Stimulated activated CD4-positive, alpha-beta T cell treated with anti-CD3 and anti-CD28 coated beads, Interleukin-1b, Interleukin-23, amount 100 ng/mL, for 4 hours (primary cell): ENCODE measurements around the gene WDR53.
A peak's percentile ranks its signal among the peaks of the same experiment; 100 is the strongest.
"Not testable (repeated sequence)": the region's sequence is repeated elsewhere in the genome, so short reads cannot be mapped to it uniquely, and the experiment has no call there.

Experiments used
- DNase-seq, 2 donors: peaks; one replicate each; pipeline ENCODE4 v3.0.0-alpha.2; 2020; ENCODE audit warnings: low read depth in 2 of 2

Gene WDR53

GRCh38 chr3:196558476-196558875, 9.9 kb downstream of the WDR53 start:
- no peak for DNase-seq

GRCh38 chr3:196557236-196557635, 11.1 kb downstream of the WDR53 start:
- DNase-seq: no peak

DNA sequence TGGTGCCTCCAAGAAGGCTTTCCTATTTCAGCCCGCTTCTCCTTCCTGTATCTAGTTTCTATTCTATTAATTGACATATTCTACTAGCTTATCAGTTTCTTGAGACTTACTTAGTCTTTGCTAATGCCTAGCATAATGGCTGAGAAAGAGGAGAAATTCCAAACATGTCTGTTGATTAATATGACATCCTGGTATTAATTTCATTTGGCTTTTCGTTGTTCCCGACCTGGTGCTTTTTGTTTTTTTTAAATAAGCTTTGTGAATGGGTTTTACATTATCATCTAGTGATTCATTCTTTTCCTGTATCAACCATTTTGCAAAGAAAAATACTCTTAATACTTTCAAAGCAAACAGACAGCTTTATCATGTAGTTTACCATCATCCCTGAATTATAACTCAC, 13.1 kb downstream of the WDR53 start:
- no peak for DNase-seq

DNA sequence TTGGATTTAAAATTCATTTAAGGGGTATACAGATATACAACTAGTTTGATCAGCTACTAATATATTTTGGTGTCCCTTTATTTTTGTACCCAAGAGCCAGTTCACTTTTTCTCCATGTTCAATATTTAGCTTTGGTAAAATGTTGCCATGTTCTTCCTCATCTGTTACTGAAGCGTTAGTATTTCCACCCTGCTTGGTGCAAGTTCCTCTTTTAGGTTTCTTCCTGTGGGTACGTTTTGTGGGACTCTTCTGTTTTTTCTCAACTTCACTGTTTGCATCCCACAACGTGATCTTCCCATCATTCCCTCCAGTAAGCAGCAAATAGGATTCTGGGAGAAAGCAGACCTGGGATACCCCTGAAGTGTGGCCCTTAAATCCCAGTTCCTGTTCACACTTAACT, 14.1 kb downstream of the WDR53 start:
- no peak for DNase-seq

- no peak for DNase-seq
Measured at GRCh38 chr3:196553551-196553950, 14.8 kb downstream of the WDR53 start.

DNA sequence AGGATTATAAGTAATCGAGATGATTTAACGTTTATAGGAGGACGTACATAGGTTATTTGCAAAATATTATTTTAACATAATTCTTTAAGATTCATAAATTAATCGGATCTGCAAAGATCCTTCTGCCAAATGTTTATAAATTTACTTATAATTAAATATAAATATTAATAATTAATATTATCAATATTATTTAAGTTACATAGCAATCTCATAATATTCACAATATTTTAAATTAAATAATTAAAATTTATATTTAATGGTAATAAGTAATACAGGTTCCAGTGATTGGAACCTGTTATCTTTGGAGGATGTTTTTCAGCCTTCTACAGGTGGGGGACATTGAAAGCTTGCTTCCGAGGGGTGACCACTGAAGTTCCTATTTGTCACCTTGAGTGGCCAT, 16.1 kb downstream of the WDR53 start:
- no peak for DNase-seq

DNA sequence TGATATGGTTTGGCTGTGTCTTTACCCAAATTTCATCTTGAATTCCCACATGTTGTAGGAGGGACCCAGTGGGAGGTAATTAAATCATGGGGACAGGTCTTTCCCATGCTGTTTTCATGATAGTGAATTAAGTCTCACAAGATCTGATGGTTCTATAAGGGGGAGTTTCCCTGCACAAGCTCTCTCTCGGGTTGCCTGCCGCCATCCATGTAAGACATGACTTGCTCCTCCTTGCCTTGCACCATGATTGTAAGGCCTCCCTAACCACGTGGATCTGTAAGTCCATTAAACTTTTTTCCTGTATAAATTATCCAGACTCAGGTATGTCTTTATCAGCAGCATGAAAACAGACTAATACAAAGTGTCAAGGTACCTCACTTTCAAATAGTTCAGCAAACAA, 18.2 kb downstream of the WDR53 start:
- not testable (repeated sequence) for DNase-seq

GRCh38 chr3:196549312-196549711, 19.0 kb downstream of the WDR53 start:
- DNase-seq: not testable (repeated sequence)

DNA sequence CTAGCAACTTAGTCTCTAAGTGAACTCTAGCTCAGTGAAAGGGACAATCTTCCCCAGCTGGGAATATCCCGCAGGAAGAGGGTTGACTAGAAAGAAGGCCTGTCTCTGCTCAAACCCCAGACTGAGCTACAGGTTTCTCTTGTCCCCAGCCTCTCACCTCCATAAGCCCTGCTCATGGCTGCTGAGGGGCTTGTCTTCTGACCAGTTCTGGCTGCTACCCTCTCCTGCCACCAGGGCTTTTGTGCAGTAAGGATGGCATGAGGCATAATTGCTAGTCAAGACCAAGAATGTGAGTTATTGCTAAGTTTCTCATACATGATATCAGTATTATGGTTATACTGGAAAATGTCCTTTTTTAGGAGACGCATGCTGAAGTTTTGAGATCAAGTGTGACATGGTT, 21.3 kb downstream of the WDR53 start:
- no peak for DNase-seq

GRCh38 chr3:196546537-196546936, 21.8 kb downstream of the WDR53 start:
- DNase-seq: no peak

DNA sequence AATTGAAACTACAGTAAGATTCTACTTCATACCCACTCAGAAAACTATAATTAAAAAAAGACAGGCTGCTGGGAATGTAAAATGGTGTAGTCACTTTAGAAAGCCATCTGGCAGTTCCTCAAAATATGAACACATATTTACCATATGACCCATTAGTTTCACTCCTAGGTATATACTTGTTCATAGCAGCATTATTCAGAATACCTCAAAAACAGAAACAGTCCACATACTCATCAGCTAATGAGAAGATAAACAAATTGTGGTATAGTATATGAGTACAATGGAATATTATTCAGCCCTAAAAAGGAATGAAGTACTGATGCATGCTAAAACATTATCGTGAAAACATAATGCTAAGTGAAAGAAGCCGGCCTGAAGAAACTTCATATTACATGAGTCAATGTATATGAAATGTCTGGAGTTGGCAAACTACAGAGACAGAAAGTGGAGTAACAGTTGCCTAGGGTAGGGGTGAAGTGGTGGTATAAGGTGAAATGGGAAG, 23.8 kb downstream of the WDR53 start:
- no peak for DNase-seq

DNA sequence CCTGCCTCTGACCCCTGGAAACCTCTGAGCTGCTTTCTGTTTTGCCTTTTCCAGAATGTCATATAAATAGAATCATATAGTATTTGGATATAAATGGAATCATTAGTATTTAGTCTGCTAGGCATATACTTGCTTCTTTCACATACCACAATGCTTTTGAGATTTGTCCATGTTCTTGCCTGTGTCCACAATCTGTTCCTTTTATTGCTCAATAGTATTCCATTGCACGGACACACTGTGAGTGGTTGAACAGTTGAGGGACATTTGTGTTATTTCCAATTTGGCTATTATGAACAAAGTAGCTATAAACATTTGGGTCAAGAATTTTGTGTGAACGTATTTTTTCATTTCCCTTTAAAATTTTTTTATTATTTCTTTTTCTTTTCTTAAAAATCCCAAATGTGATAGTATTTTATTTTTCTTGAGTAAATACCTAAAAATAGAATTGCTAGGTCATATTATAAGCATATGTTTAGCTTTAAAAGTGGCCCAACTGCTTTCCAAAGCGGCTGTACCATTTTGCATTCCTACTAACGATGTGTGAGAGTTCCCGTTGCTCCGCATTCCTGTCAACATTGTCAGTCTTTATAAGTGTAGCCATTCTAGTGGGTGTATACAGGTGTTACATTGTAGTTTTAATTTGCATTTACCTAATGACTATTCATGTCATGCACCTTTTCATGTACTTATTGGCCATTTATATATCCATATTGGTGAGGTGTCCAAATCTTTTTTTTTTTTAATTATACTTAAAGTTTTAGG, 26.5 kb downstream of the WDR53 start:
- DNase-seq: no peak

DNA sequence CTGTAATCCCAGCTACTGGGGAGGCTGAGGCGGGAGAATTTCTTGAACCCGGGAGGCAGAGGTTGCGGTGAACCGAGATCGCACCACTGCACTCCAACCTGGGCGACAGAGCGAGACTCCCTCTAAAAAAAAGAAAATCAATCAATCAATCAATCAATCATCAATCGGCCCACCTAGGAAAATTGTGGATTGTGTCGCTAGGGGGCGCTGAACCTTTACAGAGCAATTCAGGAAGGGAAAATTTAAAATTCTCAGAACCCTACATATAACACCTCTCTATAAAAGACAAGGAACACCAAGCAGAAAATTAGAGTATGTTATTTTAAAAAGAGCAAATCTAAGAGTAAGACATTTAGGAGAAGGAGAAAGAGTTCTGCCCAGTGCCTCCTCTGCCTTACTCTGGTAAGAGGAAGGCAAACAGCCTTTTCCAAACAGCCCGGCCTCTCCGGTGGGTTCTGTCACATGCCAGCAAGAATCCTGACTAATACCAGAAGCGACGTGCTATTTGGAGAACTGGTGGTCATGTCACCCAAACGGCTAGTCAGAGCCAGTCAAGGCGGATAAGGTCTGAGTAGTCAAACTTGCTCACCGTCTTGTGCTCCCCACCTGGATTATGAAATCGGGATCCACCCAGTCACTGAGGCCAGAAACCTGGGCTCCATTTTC, 30.9 kb downstream of the WDR53 start:
- DNase-seq: peak; percentile 61 to 69

DNA sequence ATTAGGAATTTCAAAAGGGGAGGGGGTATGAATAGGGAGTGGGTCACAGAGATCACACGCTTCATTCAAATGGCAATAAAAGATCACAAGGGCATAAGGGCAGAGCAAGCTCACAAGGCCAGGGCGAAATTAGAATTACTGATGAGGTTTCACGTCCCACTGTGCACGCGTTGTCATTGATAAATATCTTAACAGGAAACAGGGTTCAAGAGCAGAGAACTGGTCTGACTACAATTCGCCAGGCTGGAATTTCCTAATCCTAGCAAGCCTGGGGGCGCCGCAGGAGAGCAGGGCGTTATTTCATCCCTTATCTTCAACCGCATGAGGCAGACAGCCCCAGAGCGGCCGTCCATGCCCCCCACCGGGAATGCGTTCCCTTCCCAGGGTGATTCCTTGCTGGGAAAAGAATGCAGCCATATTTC, 35.1 kb downstream of the WDR53 start:
- no peak for DNase-seq

- DNase-seq: no peak
Measured at GRCh38 chr3:196531418-196531817, 36.9 kb downstream of the WDR53 start.

GRCh38 chr3:196528639-196529233, 39.6 kb downstream of the WDR53 start:
- DNase-seq: peak; percentile 69 to 90

- DNase-seq: no peak
Measured at GRCh38 chr3:196525141-196525540, 43.2 kb downstream of the WDR53 start.

GRCh38 chr3:196524527-196524926, 43.8 kb downstream of the WDR53 start:
- no peak for DNase-seq

DNA sequence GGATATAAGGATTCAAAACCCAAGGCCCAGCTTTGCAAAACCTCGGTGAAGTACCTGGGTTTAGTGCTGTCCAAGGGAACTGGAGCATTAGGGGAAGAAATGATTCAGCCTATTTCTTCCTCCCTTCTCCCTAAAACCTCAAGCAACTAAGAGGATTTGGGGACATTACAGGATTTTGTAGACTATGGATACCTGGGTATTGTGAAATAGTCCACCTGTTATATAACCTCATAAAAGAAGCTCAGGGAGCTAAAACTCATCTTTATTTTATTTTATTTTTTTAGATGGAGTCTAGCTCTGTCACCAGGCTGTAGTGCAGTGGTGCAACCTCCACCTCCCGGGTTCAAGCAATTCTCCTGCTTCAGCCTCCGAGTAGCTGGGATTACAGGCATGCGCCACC, 44.5 kb downstream of the WDR53 start:
- DNase-seq: no peak

DNA sequence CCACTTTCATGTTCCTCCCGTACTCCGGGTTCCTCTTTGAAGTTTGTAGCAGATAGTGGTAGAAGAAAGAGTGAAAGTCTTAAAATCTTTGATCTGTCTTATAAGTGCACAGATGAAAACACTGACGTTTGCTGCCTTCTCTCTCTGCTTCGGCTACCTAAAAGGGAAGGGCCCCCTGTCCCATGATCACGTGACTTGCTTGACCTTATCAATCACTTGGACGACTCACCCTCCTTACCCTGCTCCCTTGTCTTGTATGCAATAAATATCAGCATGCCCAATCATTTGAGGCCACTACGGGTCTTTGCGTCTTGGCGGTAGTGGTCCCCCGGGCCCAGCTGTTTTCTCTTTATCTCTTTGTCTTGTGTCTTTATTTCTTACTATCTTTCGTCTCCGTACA, 47.1 kb downstream of the WDR53 start:
- not testable (repeated sequence) for DNase-seq

DNA sequence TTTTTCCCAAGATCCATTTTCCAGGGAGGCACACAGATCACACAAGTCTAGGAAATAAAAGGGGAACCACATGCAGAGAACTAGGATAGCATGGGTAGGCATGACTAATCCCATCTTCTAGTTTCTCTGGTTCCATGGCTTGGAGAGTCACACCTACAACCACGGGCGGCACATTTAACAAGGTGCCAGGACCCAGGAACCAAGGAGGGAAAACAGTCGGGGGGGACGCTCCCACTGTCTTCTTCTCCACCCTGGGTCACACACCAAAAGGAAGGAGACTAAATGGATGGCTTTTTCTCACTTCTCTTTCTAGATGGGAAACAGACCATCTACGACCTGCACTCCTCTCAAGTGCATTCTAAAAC, 48.7 kb downstream of the WDR53 start:
- DNase-seq: no peak

GRCh38 chr3:196518966-196519717, 49.2 kb downstream of the WDR53 start:
- peak in 1 of 2 donors; percentile 58 for DNase-seq
